22Rv1 (cell line): ENCODE measurements around the gene NPTXR.

Experiments
- CTCF ChIP-seq: fragments of 450-650 bp; IDR thresholded peaks from 2 replicates; pipeline ENCODE4 v1.5.1; 2017; ENCODE audit warnings: mild to moderate bottlenecking
- ZFX ChIP-seq: fragments of 450-650 bp; IDR thresholded peaks from 2 replicates; pipeline ENCODE4 v1.6.1; 2017; ENCODE audit warnings: antibody characterized with exemption, borderline replicate concordance

GRCh38 chr22:38832005-38832978, 11.5 kb downstream of the NPTXR start:
- TF ChIP-seq CTCF: no peak
- no peak for TF ChIP-seq ZFX
